HEK293 (cell line): Measurements from ENCODE around the gene PTPRA.

Experiments used
- KLF9 ChIP-seq: fragments of 450-650 bp; formaldehyde crosslinking; IDR thresholded peaks from 2 replicates; pipeline ENCODE4 v1.5.1; 2016; ENCODE audit warnings: missing biosample characterization, missing genetic modification characterization, low read depth
- REPIN1 ChIP-seq: fragments of 450-650 bp; formaldehyde crosslinking; IDR thresholded peaks from 2 replicates; pipeline ENCODE4 v1.5.1; 2017; ENCODE audit warnings: missing biosample characterization, missing genetic modification characterization, low read depth
- ZBTB21 ChIP-seq: fragments of 450-650 bp; formaldehyde crosslinking; IDR thresholded peaks from 2 replicates; pipeline ENCODE4 v1.5.1; 2017; ENCODE audit warnings: missing biosample characterization, missing genetic modification characterization
- ZBTB7A ChIP-seq: fragments of 450-650 bp; formaldehyde crosslinking; IDR thresholded peaks from 2 replicates; pipeline ENCODE4 v1.5.1; 2016; ENCODE audit warnings: low read depth, missing biosample characterization, missing genetic modification characterization
- ZNF274 ChIP-seq, 2 experiments: fragments of 200-500 bp in 1 of 2; fragments of 450-650 bp in 1 of 2; sonication (Bioruptor generic) in 1 of 2; formaldehyde crosslinking in 1 of 2; IDR thresholded peaks; 2 replicates each; pipeline versions ENCODE4 v1.5.1 to v1.6.1; 2014 to 2016; ENCODE audit warnings: borderline replicate concordance in 1 of 2, inconsistent platforms in 1 of 2, low read length in 1 of 2, missing biosample characterization in 1 of 2, missing genetic modification characterization in 1 of 2
- ZNF501 ChIP-seq: fragments of 450-650 bp; formaldehyde crosslinking; IDR thresholded peaks from 2 replicates; pipeline ENCODE4 v1.5.1; 2016; ENCODE audit warnings: missing biosample characterization, missing genetic modification characterization
- ZNF558 ChIP-seq: fragments of 450-650 bp; formaldehyde crosslinking; IDR thresholded peaks from 2 replicates; pipeline ENCODE4 v1.5.1; 2016; ENCODE audit warnings: missing biosample characterization, missing genetic modification characterization
- ZNF600 ChIP-seq: fragments of 450-650 bp; formaldehyde crosslinking; IDR thresholded peaks from 2 replicates; pipeline ENCODE4 v1.5.1; 2016; ENCODE audit warnings: missing biosample characterization, missing genetic modification characterization
- ZNF792 ChIP-seq: fragments of 450-650 bp; formaldehyde crosslinking; IDR thresholded peaks from 2 replicates; pipeline ENCODE4 v1.5.1; 2016; ENCODE audit warnings: missing biosample characterization, missing genetic modification characterization
- TF ChIP-seq, protein P1 (sequence below): fragments of 450-650 bp; formaldehyde crosslinking; IDR thresholded peaks from 2 replicates; pipeline ENCODE4 v1.5.1; 2016; ENCODE audit warnings: missing biosample characterization, missing genetic modification characterization
- TF ChIP-seq, protein P2 (sequence below): fragments of 450-650 bp; formaldehyde crosslinking; conservative IDR thresholded peaks from 2 replicates; pipeline ENCODE4 v1.5.1; 2016; ENCODE audit warnings: low read depth, missing biosample characterization, missing genetic modification characterization
- TF ChIP-seq, protein P3 (sequence below): fragments of 450-650 bp; formaldehyde crosslinking; IDR thresholded peaks from 2 replicates; pipeline ENCODE4 v1.5.1; 2016; ENCODE audit warnings: missing biosample characterization, missing genetic modification characterization
- TF ChIP-seq, protein P4 (sequence below): sonication (generic); formaldehyde crosslinking; IDR thresholded peaks from 2 replicates; pipeline ENCODE4 v1.8.1; 2022; ENCODE audit warnings: mild to moderate bottlenecking, moderate library complexity, missing genetic modification reagents

DNA sequence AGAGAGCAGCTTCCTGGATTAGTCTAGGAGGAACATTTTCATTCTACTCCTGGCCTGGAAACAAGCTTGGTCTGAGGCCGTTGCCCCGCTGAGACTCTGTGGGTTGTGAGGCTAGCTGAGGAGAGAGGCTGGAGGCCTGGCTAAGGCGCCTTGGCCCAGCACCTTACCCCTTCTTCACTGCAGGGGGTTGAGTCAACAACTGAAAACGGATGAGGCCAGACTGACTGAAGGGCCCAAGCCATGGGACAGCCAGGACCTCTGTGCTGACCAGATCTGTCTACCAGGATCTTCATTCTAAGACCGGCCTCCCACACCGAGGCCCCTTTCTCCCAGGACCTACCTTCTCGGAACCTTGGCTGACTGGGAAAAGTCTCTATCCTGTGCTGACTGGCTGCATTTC lies 214.8 kb downstream of the PTPRA start:
- no peak for TF ChIP-seq ZNF501 (tag by site-specific recombination)
- TF ChIP-seq KLF9 (tag by site-specific recombination), result no peak
- TF ChIP-seq ZBTB21 (tag by site-specific recombination), result no peak
- no peak for TF ChIP-seq REPIN1 (tag by site-specific recombination)
- TF ChIP-seq, protein P1, sequence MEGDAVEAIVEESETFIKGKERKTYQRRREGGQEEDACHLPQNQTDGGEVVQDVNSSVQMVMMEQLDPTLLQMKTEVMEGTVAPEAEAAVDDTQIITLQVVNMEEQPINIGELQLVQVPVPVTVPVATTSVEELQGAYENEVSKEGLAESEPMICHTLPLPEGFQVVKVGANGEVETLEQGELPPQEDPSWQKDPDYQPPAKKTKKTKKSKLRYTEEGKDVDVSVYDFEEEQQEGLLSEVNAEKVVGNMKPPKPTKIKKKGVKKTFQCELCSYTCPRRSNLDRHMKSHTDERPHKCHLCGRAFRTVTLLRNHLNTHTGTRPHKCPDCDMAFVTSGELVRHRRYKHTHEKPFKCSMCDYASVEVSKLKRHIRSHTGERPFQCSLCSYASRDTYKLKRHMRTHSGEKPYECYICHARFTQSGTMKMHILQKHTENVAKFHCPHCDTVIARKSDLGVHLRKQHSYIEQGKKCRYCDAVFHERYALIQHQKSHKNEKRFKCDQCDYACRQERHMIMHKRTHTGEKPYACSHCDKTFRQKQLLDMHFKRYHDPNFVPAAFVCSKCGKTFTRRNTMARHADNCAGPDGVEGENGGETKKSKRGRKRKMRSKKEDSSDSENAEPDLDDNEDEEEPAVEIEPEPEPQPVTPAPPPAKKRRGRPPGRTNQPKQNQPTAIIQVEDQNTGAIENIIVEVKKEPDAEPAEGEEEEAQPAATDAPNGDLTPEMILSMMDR (tag by site-specific recombination), result no peak
- TF ChIP-seq ZNF792 (tag by site-specific recombination), result no peak
- no peak for TF ChIP-seq ZNF274 (IDR thresholded peaks at IDR 0.05; ENCODE audit: low read length)
- TF ChIP-seq ZNF274 (tag by site-specific recombination; IDR thresholded peaks at IDR 0.05; ENCODE audit: borderline replicate concordance), result no peak
- TF ChIP-seq, protein P2, sequence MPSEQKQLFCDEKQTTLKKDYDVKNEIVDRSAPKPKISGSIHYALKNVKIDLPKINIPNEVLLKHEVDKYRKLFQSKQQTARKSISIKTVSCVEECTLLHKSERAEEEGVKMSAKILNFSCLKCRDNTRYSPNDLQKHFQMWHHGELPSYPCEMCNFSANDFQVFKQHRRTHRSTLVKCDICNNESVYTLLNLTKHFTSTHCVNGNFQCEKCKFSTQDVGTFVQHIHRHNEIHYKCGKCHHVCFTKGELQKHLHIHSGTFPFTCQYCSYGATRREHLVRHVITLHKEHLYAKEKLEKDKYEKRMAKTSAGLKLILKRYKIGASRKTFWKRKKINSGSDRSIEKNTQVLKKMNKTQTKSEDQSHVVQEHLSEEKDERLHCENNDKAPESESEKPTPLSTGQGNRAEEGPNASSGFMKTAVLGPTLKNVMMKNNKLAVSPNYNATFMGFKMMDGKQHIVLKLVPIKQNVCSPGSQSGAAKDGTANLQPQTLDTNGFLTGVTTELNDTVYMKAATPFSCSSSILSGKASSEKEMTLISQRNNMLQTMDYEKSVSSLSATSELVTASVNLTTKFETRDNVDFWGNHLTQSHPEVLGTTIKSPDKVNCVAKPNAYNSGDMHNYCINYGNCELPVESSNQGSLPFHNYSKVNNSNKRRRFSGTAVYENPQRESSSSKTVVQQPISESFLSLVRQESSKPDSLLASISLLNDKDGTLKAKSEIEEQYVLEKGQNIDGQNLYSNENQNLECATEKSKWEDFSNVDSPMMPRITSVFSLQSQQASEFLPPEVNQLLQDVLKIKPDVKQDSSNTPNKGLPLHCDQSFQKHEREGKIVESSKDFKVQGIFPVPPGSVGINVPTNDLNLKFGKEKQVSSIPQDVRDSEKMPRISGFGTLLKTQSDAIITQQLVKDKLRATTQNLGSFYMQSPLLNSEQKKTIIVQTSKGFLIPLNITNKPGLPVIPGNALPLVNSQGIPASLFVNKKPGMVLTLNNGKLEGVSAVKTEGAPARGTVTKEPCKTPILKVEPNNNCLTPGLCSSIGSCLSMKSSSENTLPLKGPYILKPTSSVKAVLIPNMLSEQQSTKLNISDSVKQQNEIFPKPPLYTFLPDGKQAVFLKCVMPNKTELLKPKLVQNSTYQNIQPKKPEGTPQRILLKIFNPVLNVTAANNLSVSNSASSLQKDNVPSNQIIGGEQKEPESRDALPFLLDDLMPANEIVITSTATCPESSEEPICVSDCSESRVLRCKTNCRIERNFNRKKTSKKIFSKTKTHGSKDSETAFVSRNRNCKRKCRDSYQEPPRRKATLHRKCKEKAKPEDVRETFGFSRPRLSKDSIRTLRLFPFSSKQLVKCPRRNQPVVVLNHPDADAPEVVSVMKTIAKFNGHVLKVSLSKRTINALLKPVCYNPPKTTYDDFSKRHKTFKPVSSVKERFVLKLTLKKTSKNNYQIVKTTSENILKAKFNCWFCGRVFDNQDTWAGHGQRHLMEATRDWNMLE, result no peak
- TF ChIP-seq, protein P3, sequence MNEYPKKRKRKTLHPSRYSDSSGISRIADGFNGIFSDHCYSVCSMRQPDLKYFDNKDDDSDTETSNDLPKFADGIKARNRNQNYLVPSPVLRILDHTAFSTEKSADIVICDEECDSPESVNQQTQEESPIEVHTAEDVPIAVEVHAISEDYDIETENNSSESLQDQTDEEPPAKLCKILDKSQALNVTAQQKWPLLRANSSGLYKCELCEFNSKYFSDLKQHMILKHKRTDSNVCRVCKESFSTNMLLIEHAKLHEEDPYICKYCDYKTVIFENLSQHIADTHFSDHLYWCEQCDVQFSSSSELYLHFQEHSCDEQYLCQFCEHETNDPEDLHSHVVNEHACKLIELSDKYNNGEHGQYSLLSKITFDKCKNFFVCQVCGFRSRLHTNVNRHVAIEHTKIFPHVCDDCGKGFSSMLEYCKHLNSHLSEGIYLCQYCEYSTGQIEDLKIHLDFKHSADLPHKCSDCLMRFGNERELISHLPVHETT (tag by site-specific recombination), result no peak
- TF ChIP-seq, protein P4, sequence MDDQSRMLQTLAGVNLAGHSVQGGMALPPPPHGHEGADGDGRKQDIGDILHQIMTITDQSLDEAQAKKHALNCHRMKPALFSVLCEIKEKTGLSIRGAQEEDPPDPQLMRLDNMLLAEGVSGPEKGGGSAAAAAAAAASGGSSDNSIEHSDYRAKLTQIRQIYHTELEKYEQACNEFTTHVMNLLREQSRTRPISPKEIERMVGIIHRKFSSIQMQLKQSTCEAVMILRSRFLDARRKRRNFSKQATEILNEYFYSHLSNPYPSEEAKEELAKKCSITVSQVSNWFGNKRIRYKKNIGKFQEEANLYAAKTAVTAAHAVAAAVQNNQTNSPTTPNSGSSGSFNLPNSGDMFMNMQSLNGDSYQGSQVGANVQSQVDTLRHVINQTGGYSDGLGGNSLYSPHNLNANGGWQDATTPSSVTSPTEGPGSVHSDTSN (CRISPR knock-in tag), result no peak
- TF ChIP-seq ZNF600, result no peak
- no peak for TF ChIP-seq ZBTB7A (tag by site-specific recombination)
- no peak for TF ChIP-seq ZNF558 (tag by site-specific recombination)
